ENCODE results near the gene CFAP251. TPM values are rescaled to one million over a fixed set of nuclear protein-coding genes. Genes with fewer than 3 reads are reported as not detected.
A peak's percentile ranks its signal among the peaks of the same experiment; 100 is the strongest.

Gene CFAP251
- total RNA-seq, 4 donors from 2014 or later: 2.3 to 4.4 (median 2.6) TPM

GRCh38 chr12:121946313-121947025, 28.1 kb downstream of the CFAP251 start:
- Histone ChIP-seq H3K4me3 (no peak overlapping the region), H3K27ac (no peak overlapping the region), H3K36me3 (peaks cover 3% of the 10 kb centered on the region), H3K4me1 (no peaks in the 10 kb centered on the region), H3K9me3 (no peaks in the 10 kb centered on the region), H3K27me3 (no peaks in the 10 kb centered on the region)
- TF ChIP-seq EP300 (IDR thresholded peaks at IDR 0.05) (no peak), POLR2AphosphoS5 (IDR thresholded peaks at IDR 0.05) (no peak), CTCF (IDR thresholded peaks at IDR 0.05) (no peak), POLR2A (IDR thresholded peaks at IDR 0.05) (no peak)
- 95% methylated on average over 2 of the region's 2 CpGs for WGBS
- peak in 1 of 2 donors; percentile 15 for DNase-seq (ENCODE audit: low spot score in 2 of 2)

- DNase-seq (ENCODE audit: low spot score in 2 of 2): peak in 1 of 2 donors; percentile 3
- TF ChIP-seq EP300 (IDR thresholded peaks at IDR 0.05) (no peak), POLR2A (IDR thresholded peaks at IDR 0.05) (no peak), POLR2AphosphoS5 (IDR thresholded peaks at IDR 0.05) (no peak), CTCF (IDR thresholded peaks at IDR 0.05) (no peak)
- H3K4me3 ChIP-seq: no peak overlapping the region
- no peak overlapping the region for H3K27ac ChIP-seq
- no peaks in the 10 kb centered on the region for H3K27me3 ChIP-seq
- H3K4me1 ChIP-seq: no peaks in the 10 kb centered on the region
- 90% methylated on average over 2 of the region's 2 CpGs for WGBS
- no peaks in the 10 kb centered on the region for H3K36me3 ChIP-seq
- H3K9me3 ChIP-seq: no peaks in the 10 kb centered on the region
Observed at GRCh38 chr12:121947981-121948380, 29.6 kb downstream of the CFAP251 start.

- Histone ChIP-seq H3K27me3 (no peaks in the 10 kb centered on the region), H3K4me1 (no peaks in the 10 kb centered on the region), H3K27ac (no peak overlapping the region), H3K9me3 (no peaks in the 10 kb centered on the region), H3K4me3 (no peak overlapping the region), H3K36me3 (no peaks in the 10 kb centered on the region)
- WGBS: 57% methylated on average over 4 of the region's 4 CpGs
- TF ChIP-seq POLR2AphosphoS5 (IDR thresholded peaks at IDR 0.05): no peak
- TF ChIP-seq CTCF (IDR thresholded peaks at IDR 0.05): no peak
- TF ChIP-seq EP300 (IDR thresholded peaks at IDR 0.05): no peak
- TF ChIP-seq POLR2A (IDR thresholded peaks at IDR 0.05): no peak
- peak in 1 of 2 donors; percentile 18 for DNase-seq (ENCODE audit: low spot score in 2 of 2)
Observed at GRCh38 chr12:121949648-121950397, 31.4 kb downstream of the CFAP251 start.

- H3K9me3 ChIP-seq: no peaks in the 10 kb centered on the region
- H3K36me3 ChIP-seq: no peaks in the 10 kb centered on the region
- no peaks in the 10 kb centered on the region for H3K27me3 ChIP-seq
- H3K4me1 ChIP-seq: no peaks in the 10 kb centered on the region
- H3K4me3 ChIP-seq: no peak overlapping the region
- no peak for DNase-seq (ENCODE audit: low spot score in 2 of 2)
- no peak overlapping the region for H3K27ac ChIP-seq
- WGBS: 93% methylated on average over 4 of the region's 4 CpGs
- no peak for TF ChIP-seq CTCF (IDR thresholded peaks at IDR 0.05)
- TF ChIP-seq POLR2A (IDR thresholded peaks at IDR 0.05): no peak
- no peak for TF ChIP-seq POLR2AphosphoS5 (IDR thresholded peaks at IDR 0.05)
- TF ChIP-seq EP300 (IDR thresholded peaks at IDR 0.05): no peak
Observed at GRCh38 chr12:121953117-121953692, 34.8 kb downstream of the CFAP251 start.

GRCh38 chr12:121953695-121954094, 35.3 kb downstream of the CFAP251 start:
- H3K27ac ChIP-seq: no peak overlapping the region
- DNase-seq (ENCODE audit: low spot score in 2 of 2): no peak
- H3K9me3 ChIP-seq: no peaks in the 10 kb centered on the region
- no peak for TF ChIP-seq CTCF (IDR thresholded peaks at IDR 0.05)
- no peak for TF ChIP-seq POLR2A (IDR thresholded peaks at IDR 0.05)
- no peak for TF ChIP-seq POLR2AphosphoS5 (IDR thresholded peaks at IDR 0.05)
- TF ChIP-seq EP300 (IDR thresholded peaks at IDR 0.05): no peak
- H3K4me3 ChIP-seq: no peak overlapping the region
- H3K36me3 ChIP-seq: no peaks in the 10 kb centered on the region
- 77% methylated on average over 3 of the region's 3 CpGs for WGBS
- no peaks in the 10 kb centered on the region for H3K4me1 ChIP-seq
- H3K27me3 ChIP-seq: no peaks in the 10 kb centered on the region

Measured in suprapubic skin (tissue), 4 donors.